Measurements from ENCODE around the gene SLC3A2.
A peak's percentile ranks its signal among the peaks of the same experiment; 100 is the strongest.

SLC3A2 gene

GRCh38 chr11:62843466-62843865 is 37.2 kb upstream of the SLC3A2 start:
- H3K36me3 ChIP-seq (ENCODE audit: control insufficient read depth, insufficient read depth, low read length): no peaks in the 10 kb centered on the region
- H3K4me1 ChIP-seq (ENCODE audit: control insufficient read depth, low read depth, low read length): peaks cover 2% of the 10 kb centered on the region
- no peaks in the 10 kb centered on the region for H3K27me3 ChIP-seq (ENCODE audit: insufficient read depth, low read length, poor library complexity)
- H2AK5ac ChIP-seq (ENCODE audit: low read length): no peak overlapping the region
- peak overlapping the region; percentile 85 for H3K4ac ChIP-seq (ENCODE audit: low read depth, low read length)
- H3K4me2 ChIP-seq (ENCODE audit: low read length): no peak overlapping the region
- H3K18ac ChIP-seq (ENCODE audit: low read length): no peak overlapping the region
- peaks cover 8% of the 10 kb centered on the region for H3K79me2 ChIP-seq (ENCODE audit: control insufficient read depth, insufficient read depth, low read length)
- no peak overlapping the region for H2BK15ac ChIP-seq (replicated peaks; ENCODE audit: low read depth)
- peaks cover 3% of the 10 kb centered on the region for H3K79me1 ChIP-seq (ENCODE audit: low read length)
- DNase-seq: no peak
- no peak overlapping the region for H2BK5ac ChIP-seq (ENCODE audit: low read length)
- no peak overlapping the region for H3K9ac ChIP-seq (ENCODE audit: low read length)
- H3K4me3 ChIP-seq (ENCODE audit: low read length): no peak overlapping the region
- H3K27ac ChIP-seq (ENCODE audit: low read depth, low read length): no peak overlapping the region
- no peak overlapping the region for H4K5ac ChIP-seq (ENCODE audit: low read length)
- peak overlapping the region; percentile 64 for H3K56ac ChIP-seq (ENCODE audit: low read length)
- H4K8ac ChIP-seq (ENCODE audit: low read depth, low read length): no peak overlapping the region
- H2BK120ac ChIP-seq (ENCODE audit: low read depth, low read length): no peak overlapping the region
- WGBS (ENCODE audit: extremely low coverage, insufficient coverage, low lambda C conversion rate): 100% methylated on average over 2 of the region's 3 CpGs
- no peak overlapping the region for H3K23ac ChIP-seq (ENCODE audit: low read length)

GRCh38 chr11:62844154-62844553 is 36.5 kb upstream of the SLC3A2 start:
- H3K4me2 ChIP-seq (ENCODE audit: low read length): no peak overlapping the region
- no peak overlapping the region for H4K5ac ChIP-seq (ENCODE audit: low read length)
- no peaks in the 10 kb centered on the region for H3K27me3 ChIP-seq (ENCODE audit: insufficient read depth, low read length, poor library complexity)
- no peak overlapping the region for H3K23ac ChIP-seq (ENCODE audit: low read length)
- H3K27ac ChIP-seq (ENCODE audit: low read depth, low read length): no peak overlapping the region
- H3K4me3 ChIP-seq (ENCODE audit: low read length): no peak overlapping the region
- no CpG with 5 or more reads among the region's 3 CpGs for WGBS (ENCODE audit: extremely low coverage, insufficient coverage, low lambda C conversion rate)
- no peak overlapping the region for H4K8ac ChIP-seq (ENCODE audit: low read depth, low read length)
- H3K79me1 ChIP-seq (ENCODE audit: low read length): no peaks in the 10 kb centered on the region
- no peak overlapping the region for H3K56ac ChIP-seq (ENCODE audit: low read length)
- no peak overlapping the region for H3K4ac ChIP-seq (ENCODE audit: low read depth, low read length)
- H3K79me2 ChIP-seq (ENCODE audit: control insufficient read depth, insufficient read depth, low read length): peaks cover 2% of the 10 kb centered on the region
- DNase-seq: no peak
- H3K9ac ChIP-seq (ENCODE audit: low read length): no peak overlapping the region
- no peak overlapping the region for H2AK5ac ChIP-seq (ENCODE audit: low read length)
- H3K18ac ChIP-seq (ENCODE audit: low read length): no peak overlapping the region
- no peak overlapping the region for H2BK15ac ChIP-seq (replicated peaks; ENCODE audit: low read depth)
- peaks cover 2% of the 10 kb centered on the region for H3K4me1 ChIP-seq (ENCODE audit: control insufficient read depth, low read depth, low read length)
- no peak overlapping the region for H2BK5ac ChIP-seq (ENCODE audit: low read length)
- no peaks in the 10 kb centered on the region for H3K36me3 ChIP-seq (ENCODE audit: control insufficient read depth, insufficient read depth, low read length)
- no peak overlapping the region for H2BK120ac ChIP-seq (ENCODE audit: low read depth, low read length)

- H3K56ac ChIP-seq (ENCODE audit: low read length): no peak overlapping the region
- no peak overlapping the region for H2BK120ac ChIP-seq (ENCODE audit: low read depth, low read length)
- DNase-seq: no peak
- no peak overlapping the region for H2BK15ac ChIP-seq (replicated peaks; ENCODE audit: low read depth)
- no peak overlapping the region for H3K4ac ChIP-seq (ENCODE audit: low read depth, low read length)
- no peak overlapping the region for H3K27ac ChIP-seq (ENCODE audit: low read depth, low read length)
- no peaks in the 10 kb centered on the region for H3K36me3 ChIP-seq (ENCODE audit: control insufficient read depth, insufficient read depth, low read length)
- no peak overlapping the region for H3K4me2 ChIP-seq (ENCODE audit: low read length)
- no peak overlapping the region for H2BK5ac ChIP-seq (ENCODE audit: low read length)
- H3K9ac ChIP-seq (ENCODE audit: low read length): no peak overlapping the region
- H2AK5ac ChIP-seq (ENCODE audit: low read length): no peak overlapping the region
- no peak overlapping the region for H3K18ac ChIP-seq (ENCODE audit: low read length)
- no peaks in the 10 kb centered on the region for H3K79me2 ChIP-seq (ENCODE audit: control insufficient read depth, insufficient read depth, low read length)
- no peak overlapping the region for H3K4me3 ChIP-seq (ENCODE audit: low read length)
- no peak overlapping the region for H4K5ac ChIP-seq (ENCODE audit: low read length)
- no CpG with 5 or more reads among the region's 3 CpGs for WGBS (ENCODE audit: extremely low coverage, insufficient coverage, low lambda C conversion rate)
- no peak overlapping the region for H4K8ac ChIP-seq (ENCODE audit: low read depth, low read length)
- no peaks in the 10 kb centered on the region for H3K79me1 ChIP-seq (ENCODE audit: low read length)
- H3K4me1 ChIP-seq (ENCODE audit: control insufficient read depth, low read depth, low read length): peaks cover 2% of the 10 kb centered on the region
- no peak overlapping the region for H3K23ac ChIP-seq (ENCODE audit: low read length)
- H3K27me3 ChIP-seq (ENCODE audit: insufficient read depth, low read length, poor library complexity): no peaks in the 10 kb centered on the region
Observed at GRCh38 chr11:62846177-62846576, 34.5 kb upstream of the SLC3A2 start.

GRCh38 chr11:62847767-62848314 is 32.9 kb upstream of the SLC3A2 start:
- no peak overlapping the region for H3K4me2 ChIP-seq (ENCODE audit: low read length)
- no peak overlapping the region for H2BK15ac ChIP-seq (replicated peaks; ENCODE audit: low read depth)
- H2BK5ac ChIP-seq (ENCODE audit: low read length): no peak overlapping the region
- H3K18ac ChIP-seq (ENCODE audit: low read length): no peak overlapping the region
- H2BK120ac ChIP-seq (ENCODE audit: low read depth, low read length): no peak overlapping the region
- peaks cover 4% of the 10 kb centered on the region for H3K36me3 ChIP-seq (ENCODE audit: control insufficient read depth, insufficient read depth, low read length)
- H3K79me1 ChIP-seq (ENCODE audit: low read length): no peaks in the 10 kb centered on the region
- no peak overlapping the region for H2AK5ac ChIP-seq (ENCODE audit: low read length)
- no peak overlapping the region for H3K9ac ChIP-seq (ENCODE audit: low read length)
- no peak overlapping the region for H3K23ac ChIP-seq (ENCODE audit: low read length)
- no CpG with 5 or more reads among the region's 1 CpG for WGBS (ENCODE audit: extremely low coverage, insufficient coverage, low lambda C conversion rate)
- H3K4me3 ChIP-seq (ENCODE audit: low read length): no peak overlapping the region
- H3K27ac ChIP-seq (ENCODE audit: low read depth, low read length): no peak overlapping the region
- no peak overlapping the region for H3K56ac ChIP-seq (ENCODE audit: low read length)
- H4K8ac ChIP-seq (ENCODE audit: low read depth, low read length): no peak overlapping the region
- DNase-seq: no peak
- no peaks in the 10 kb centered on the region for H3K27me3 ChIP-seq (ENCODE audit: insufficient read depth, low read length, poor library complexity)
- H4K5ac ChIP-seq (ENCODE audit: low read length): no peak overlapping the region
- no peak overlapping the region for H3K4ac ChIP-seq (ENCODE audit: low read depth, low read length)
- no peaks in the 10 kb centered on the region for H3K4me1 ChIP-seq (ENCODE audit: control insufficient read depth, low read depth, low read length)
- peaks cover 3% of the 10 kb centered on the region for H3K79me2 ChIP-seq (ENCODE audit: control insufficient read depth, insufficient read depth, low read length)

- peak; percentile 91 for DNase-seq
- no CpG with 5 or more reads among the region's 15 CpGs for WGBS (ENCODE audit: extremely low coverage, insufficient coverage, low lambda C conversion rate)
Observed at GRCh38 chr11:62850911-62851806, 29.5 kb upstream of the SLC3A2 start.

More at GRCh38 chr11:62850911-62851806, 29.5 kb upstream of the SLC3A2 start:
- H3K4me2 ChIP-seq (ENCODE audit: low read length): no peak overlapping the region
- H4K5ac ChIP-seq (ENCODE audit: low read length): no peak overlapping the region
- no peaks in the 10 kb centered on the region for H3K4me1 ChIP-seq (ENCODE audit: control insufficient read depth, low read depth, low read length)
- H2BK120ac ChIP-seq (ENCODE audit: low read depth, low read length): no peak overlapping the region
- H2AK5ac ChIP-seq (ENCODE audit: low read length): no peak overlapping the region
- no peak overlapping the region for H2BK15ac ChIP-seq (replicated peaks; ENCODE audit: low read depth)
- H3K79me2 ChIP-seq (ENCODE audit: control insufficient read depth, insufficient read depth, low read length): peaks cover 33% of the 10 kb centered on the region
- no peaks in the 10 kb centered on the region for H3K27me3 ChIP-seq (ENCODE audit: insufficient read depth, low read length, poor library complexity)
- H3K79me1 ChIP-seq (ENCODE audit: low read length): peaks cover 1% of the 10 kb centered on the region
- no peak overlapping the region for H2BK5ac ChIP-seq (ENCODE audit: low read length)
- no peak overlapping the region for H3K18ac ChIP-seq (ENCODE audit: low read length)
- peaks cover 19% of the 10 kb centered on the region for H3K36me3 ChIP-seq (ENCODE audit: control insufficient read depth, insufficient read depth, low read length)
- H3K27ac ChIP-seq (ENCODE audit: low read depth, low read length): peak overlapping the region; percentile 18
- H3K23ac ChIP-seq (ENCODE audit: low read length): no peak overlapping the region
- H3K9ac ChIP-seq (ENCODE audit: low read length): no peak overlapping the region
- no peak overlapping the region for H3K4ac ChIP-seq (ENCODE audit: low read depth, low read length)
- no peak overlapping the region for H3K4me3 ChIP-seq (ENCODE audit: low read length)
- no peak overlapping the region for H4K8ac ChIP-seq (ENCODE audit: low read depth, low read length)
- H3K56ac ChIP-seq (ENCODE audit: low read length): no peak overlapping the region
